HL-60 (cell line): ENCODE measurements around the gene PPIE.

Source experiments
- DNase-seq, 2 experiments: peaks; one replicate each; pipeline ENCODE4 v3.0.0-alpha.2; 2010 to 2020; ENCODE audit warnings: low read depth in 1 of 2, low spot score in 1 of 2
- H3K27ac ChIP-seq: fragments of 250-450 bp; sonication (Bioruptor Pico); replicated peaks from 2 replicates; pipeline ENCODE4 v1.5.1; 2020; ENCODE audit warnings: mild to moderate bottlenecking, moderate library complexity
- H3K27me3 ChIP-seq: fragments of 250-450 bp; sonication (Bioruptor Pico); 2 replicates; pipeline ENCODE4 v1.5.1; 2021; ENCODE audit warnings: mild to moderate bottlenecking, moderate library complexity; ENCODE audit not compliant: insufficient read depth, poor library complexity, severe bottlenecking
- H3K4me3 ChIP-seq: replicated peaks from 2 replicates; pipeline ENCODE4 v1.5.1; 2011; ENCODE audit warnings: mild to moderate bottlenecking, control low read depth, low read length; ENCODE audit not compliant: insufficient read depth
- GABPA ChIP-seq: IDR thresholded peaks from 2 replicates; pipeline ENCODE4 v1.6.1; 2012; ENCODE audit warnings: low read depth
- POLR2AphosphoS5 ChIP-seq: IDR thresholded peaks from 2 replicates; pipeline ENCODE4 v1.6.1; 2012; ENCODE audit warnings: low read depth
- SPI1 ChIP-seq: IDR thresholded peaks from 2 replicates; pipeline ENCODE4 v1.6.1; 2012; ENCODE audit warnings: low read depth, mild to moderate bottlenecking, borderline replicate concordance
- TF ChIP-seq, protein P1 (sequence below): IDR thresholded peaks from 2 replicates; pipeline ENCODE4 v1.6.1; 2012; ENCODE audit warnings: low read depth; ENCODE audit not compliant: insufficient replicate concordance
- TF ChIP-seq, protein P2 (sequence below): IDR thresholded peaks from one replicate; pipeline ENCODE4 v1.5.1; 2011; ENCODE audit warnings: low read length, control low read depth, inconsistent platforms; ENCODE audit not compliant: insufficient read depth

The PPIE gene

DNA sequence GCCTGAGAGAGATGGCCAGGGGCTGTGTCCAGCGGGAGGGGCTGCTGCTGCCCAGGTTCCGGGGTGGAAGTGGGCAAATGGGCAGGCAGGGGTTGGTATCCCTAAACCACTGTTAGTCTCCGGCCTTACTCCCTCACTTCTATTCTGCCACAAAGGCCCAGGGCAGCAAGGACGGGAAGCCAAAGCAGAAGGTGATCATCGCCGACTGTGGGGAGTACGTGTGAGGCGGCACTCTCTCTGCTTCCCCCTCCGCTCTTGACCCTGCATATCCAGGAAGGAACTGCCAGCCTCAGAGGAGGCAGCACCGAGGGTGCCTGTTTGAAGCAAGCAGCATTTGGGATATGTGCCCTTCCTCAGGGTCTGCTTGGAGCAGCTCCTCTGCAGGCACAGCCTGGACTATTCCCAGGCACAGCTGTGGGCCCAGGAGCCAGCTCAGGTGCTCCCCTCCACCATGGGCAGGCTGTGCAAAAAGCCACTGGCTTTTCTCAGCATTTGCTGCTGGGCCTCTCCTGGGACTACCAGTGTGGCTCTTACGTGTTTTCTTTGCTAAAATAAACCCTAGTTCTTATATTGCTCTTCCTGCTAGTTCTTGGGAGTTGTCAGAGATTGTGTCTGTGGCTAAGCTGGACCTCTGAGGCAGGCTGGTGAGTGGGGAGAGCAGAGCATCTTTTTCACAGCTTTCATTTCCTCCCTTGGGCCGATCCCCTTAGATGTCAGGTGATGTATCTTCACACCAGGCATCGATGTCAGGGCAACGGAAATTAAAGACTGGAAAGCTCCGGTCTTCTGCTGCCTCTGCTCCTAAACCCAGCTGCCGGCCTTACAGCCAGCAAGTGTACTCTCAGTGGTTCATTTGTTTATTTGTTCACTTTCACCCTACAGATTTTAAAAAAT is 14.7 kb downstream of the PPIE start:
- H3K27ac ChIP-seq: no peak overlapping the region
- TF ChIP-seq GABPA: no peak
- TF ChIP-seq POLR2AphosphoS5: no peak
- TF ChIP-seq, protein P1, sequence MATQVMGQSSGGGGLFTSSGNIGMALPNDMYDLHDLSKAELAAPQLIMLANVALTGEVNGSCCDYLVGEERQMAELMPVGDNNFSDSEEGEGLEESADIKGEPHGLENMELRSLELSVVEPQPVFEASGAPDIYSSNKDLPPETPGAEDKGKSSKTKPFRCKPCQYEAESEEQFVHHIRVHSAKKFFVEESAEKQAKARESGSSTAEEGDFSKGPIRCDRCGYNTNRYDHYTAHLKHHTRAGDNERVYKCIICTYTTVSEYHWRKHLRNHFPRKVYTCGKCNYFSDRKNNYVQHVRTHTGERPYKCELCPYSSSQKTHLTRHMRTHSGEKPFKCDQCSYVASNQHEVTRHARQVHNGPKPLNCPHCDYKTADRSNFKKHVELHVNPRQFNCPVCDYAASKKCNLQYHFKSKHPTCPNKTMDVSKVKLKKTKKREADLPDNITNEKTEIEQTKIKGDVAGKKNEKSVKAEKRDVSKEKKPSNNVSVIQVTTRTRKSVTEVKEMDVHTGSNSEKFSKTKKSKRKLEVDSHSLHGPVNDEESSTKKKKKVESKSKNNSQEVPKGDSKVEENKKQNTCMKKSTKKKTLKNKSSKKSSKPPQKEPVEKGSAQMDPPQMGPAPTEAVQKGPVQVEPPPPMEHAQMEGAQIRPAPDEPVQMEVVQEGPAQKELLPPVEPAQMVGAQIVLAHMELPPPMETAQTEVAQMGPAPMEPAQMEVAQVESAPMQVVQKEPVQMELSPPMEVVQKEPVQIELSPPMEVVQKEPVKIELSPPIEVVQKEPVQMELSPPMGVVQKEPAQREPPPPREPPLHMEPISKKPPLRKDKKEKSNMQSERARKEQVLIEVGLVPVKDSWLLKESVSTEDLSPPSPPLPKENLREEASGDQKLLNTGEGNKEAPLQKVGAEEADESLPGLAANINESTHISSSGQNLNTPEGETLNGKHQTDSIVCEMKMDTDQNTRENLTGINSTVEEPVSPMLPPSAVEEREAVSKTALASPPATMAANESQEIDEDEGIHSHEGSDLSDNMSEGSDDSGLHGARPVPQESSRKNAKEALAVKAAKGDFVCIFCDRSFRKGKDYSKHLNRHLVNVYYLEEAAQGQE: no peak
- TF ChIP-seq SPI1: no peak
- TF ChIP-seq, protein P2, sequence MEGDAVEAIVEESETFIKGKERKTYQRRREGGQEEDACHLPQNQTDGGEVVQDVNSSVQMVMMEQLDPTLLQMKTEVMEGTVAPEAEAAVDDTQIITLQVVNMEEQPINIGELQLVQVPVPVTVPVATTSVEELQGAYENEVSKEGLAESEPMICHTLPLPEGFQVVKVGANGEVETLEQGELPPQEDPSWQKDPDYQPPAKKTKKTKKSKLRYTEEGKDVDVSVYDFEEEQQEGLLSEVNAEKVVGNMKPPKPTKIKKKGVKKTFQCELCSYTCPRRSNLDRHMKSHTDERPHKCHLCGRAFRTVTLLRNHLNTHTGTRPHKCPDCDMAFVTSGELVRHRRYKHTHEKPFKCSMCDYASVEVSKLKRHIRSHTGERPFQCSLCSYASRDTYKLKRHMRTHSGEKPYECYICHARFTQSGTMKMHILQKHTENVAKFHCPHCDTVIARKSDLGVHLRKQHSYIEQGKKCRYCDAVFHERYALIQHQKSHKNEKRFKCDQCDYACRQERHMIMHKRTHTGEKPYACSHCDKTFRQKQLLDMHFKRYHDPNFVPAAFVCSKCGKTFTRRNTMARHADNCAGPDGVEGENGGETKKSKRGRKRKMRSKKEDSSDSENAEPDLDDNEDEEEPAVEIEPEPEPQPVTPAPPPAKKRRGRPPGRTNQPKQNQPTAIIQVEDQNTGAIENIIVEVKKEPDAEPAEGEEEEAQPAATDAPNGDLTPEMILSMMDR: no peak
- no peaks in the 10 kb centered on the region for H3K27me3 ChIP-seq
- DNase-seq: no peak
- H3K4me3 ChIP-seq: no peak overlapping the region

DNA sequence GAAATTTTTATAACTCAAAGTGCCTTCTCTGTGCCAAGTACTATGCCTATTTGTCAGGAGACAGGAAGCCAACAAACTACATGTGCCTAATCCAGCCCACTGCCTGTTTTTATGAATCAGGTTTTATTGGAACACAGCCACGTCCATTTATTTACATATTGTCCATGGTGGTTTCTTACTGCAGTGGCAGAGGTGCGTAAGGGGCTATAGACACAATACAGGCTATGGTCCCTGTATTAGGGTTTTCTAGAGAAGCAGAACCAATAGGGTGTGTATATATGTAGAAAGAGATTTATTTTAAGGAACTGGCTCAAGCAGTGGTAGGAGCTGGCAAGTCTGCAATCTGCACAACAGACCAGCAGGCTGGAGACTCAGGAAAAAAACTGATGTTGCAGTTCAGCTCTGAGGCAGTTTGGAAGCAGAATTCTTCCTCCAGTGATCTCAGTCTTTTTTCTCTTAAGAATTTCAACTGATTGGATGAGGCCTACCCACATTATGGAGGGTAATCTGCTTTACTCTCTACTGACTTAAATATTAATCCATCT is 15.4 kb downstream of the PPIE start:
- H3K27ac ChIP-seq: no peak overlapping the region
- TF ChIP-seq GABPA (no peak), POLR2AphosphoS5 (no peak), SPI1 (no peak)
- TF ChIP-seq, protein P1: no peak
- TF ChIP-seq, protein P2: no peak
- DNase-seq: no peak

DNA sequence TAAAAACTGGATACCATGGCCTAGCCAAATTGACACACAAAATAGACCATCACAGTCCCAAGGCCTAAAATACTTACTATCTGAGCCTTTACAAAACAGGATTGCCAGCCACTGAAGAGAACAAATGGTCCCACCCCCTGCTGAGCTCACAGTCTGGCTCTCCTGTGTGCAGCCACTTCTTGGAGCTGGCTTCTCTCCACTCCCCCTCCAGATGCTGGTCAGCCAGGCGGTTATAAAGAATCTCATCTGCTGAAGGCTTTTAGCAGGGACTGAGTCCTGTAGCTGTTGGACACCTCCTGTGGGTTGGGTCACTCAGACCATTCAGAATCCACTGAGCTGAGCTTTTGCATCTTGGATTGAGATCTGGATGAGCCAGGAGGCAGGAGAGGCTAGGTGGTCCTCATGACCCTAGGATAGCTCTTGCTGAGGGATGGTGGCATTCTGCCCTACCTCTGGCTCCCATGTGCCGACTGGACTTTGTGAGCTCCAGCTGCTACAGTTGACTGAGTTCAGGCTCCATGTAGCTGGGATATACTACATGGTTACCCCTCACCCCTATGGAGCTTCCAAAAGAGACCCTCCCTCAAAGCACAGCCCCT is 16.3 kb downstream of the PPIE start:
- TF ChIP-seq GABPA (no peak), POLR2AphosphoS5 (no peak), SPI1 (no peak)
- TF ChIP-seq, protein P1: no peak
- TF ChIP-seq, protein P2: no peak
- no peak overlapping the region for H3K4me3 ChIP-seq
- no peak for DNase-seq
- H3K27ac ChIP-seq: no peak overlapping the region
- no peaks in the 10 kb centered on the region for H3K27me3 ChIP-seq

More for the DNA sequence above, 15.4 kb downstream of the PPIE start:
- Histone ChIP-seq H3K27me3 (no peaks in the 10 kb centered on the region), H3K4me3 (no peak overlapping the region)
